ENCODE measurements around the gene AP1G2. TPM values are rescaled to one million over a fixed set of nuclear protein-coding genes. Genes with fewer than 3 reads are reported as not detected.

The AP1G2 gene
- polyA plus RNA-seq, 1 donor = 166 TPM

GRCh38 chr14:23546450-23547035 is 21.0 kb downstream of the AP1G2 start:
- DNase-seq = no peak
- Histone ChIP-seq H3K9me3 (ENCODE audit: control insufficient read depth, low read depth, low read length) (peaks cover 5% of the 10 kb centered on the region), H3K4me1 (ENCODE audit: control insufficient read depth, insufficient read depth, low read length) (peaks cover 17% of the 10 kb centered on the region), H3K27ac (ENCODE audit: low read length) (no peak overlapping the region), H3K36me3 (ENCODE audit: control insufficient read depth, insufficient read depth, low read length) (no peaks in the 10 kb centered on the region), H3K4me3 (ENCODE audit: low read length) (no peak overlapping the region), H3K27me3 (ENCODE audit: control insufficient read depth, insufficient read depth, low read length) (peaks cover 15% of the 10 kb centered on the region)
- WGBS (ENCODE audit: insufficient coverage, low lambda C conversion rate) = 100% methylated on average over 2 of the region's 10 CpGs

DNA sequence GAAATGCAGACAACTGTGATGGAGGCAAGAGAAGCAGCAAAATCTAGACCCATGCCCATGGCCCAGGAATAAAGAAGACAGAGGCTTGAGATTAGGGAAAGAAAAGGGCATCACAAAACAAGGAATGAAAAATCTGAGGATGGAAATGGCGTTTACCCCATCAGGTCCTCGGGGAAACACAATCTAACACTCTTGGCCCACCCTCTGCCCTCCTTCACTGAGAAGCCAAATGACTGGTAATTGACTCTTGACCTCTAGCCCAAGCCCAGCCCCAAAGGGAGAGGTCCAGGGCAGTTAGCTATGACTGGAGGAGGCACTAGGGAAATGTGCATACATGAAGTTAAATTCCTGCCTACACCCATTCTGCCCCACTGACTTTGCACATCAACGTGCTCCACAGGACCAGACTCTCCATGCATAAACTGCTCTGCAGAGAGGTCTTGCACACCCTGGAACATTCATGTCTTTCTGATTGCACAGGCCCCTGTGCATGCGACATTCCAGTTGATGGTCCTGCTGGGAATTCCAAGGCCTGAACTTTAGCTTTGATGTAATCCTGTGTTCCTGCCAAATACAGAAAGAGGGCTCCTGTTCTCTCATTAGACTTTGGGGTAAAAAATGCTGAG is 21.7 kb downstream of the AP1G2 start:
- 100% methylated on average over 1 of the region's 4 CpGs for WGBS (ENCODE audit: insufficient coverage, low lambda C conversion rate)
- Histone ChIP-seq H3K27ac (ENCODE audit: low read length) (no peak overlapping the region), H3K36me3 (ENCODE audit: control insufficient read depth, insufficient read depth, low read length) (no peaks in the 10 kb centered on the region)

DNA sequence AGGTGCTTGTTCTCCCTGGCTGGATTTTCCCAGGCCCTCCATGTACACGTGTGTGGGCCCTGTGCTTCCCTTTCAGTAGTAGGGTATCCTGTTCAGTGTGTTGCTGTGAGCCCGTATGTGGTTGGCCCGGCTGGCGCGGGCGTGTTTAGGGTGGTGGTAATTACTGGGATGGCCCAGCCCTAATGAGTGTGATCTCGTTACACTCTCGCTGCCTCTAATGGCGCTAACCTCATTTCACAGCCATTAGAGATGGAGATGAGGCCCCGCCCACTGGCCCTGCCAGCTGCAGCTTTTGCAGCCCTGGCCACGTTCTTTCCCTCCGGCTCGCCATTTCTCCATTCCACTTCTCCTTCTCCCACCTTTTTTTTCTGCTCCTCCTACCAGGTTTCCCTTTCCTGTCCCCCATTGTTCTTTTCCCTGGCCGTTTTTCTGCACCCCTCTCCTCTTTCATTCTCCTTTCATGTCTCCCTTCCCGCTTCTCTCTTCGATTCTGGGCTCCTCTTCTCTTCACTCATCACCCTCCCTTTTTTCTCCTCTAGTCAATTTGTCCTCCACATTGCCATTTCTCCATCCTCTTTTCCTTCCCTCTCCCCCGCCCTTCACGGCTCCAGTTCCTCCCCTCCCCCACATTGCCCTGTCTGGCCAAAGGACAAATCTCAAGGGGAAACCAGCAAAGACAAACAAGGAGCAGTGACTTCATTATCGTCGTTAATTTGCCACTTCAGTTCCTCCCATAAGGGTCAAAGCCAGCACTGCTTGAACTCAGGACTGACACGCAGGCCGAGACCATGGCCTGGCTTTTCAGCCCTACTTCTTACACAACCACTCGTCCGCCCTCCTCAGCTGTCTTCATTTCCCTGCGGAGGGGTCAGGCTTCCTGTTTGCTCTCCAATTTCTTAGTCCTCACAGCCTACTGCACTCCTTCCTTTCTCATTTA is 22.8 kb downstream of the AP1G2 start:
- Histone ChIP-seq H3K27me3 (ENCODE audit: control insufficient read depth, insufficient read depth, low read length) (peaks cover 4% of the 10 kb centered on the region), H3K36me3 (ENCODE audit: control insufficient read depth, insufficient read depth, low read length) (no peaks in the 10 kb centered on the region), H3K27ac (ENCODE audit: low read length) (peak overlapping the region; percentile 23), H3K4me3 (ENCODE audit: low read length) (no peak overlapping the region), H3K4me1 (ENCODE audit: control insufficient read depth, insufficient read depth, low read length) (peaks cover 10% of the 10 kb centered on the region), H3K9me3 (ENCODE audit: control insufficient read depth, low read depth, low read length) (no peaks in the 10 kb centered on the region)
- DNase-seq = peak in 1 of 2 donors; percentile 49
- 43% methylated on average over 3 of the region's 25 CpGs for WGBS (ENCODE audit: insufficient coverage, low lambda C conversion rate)

More for the DNA sequence above, 21.7 kb downstream of the AP1G2 start:
- Histone ChIP-seq H3K27me3 (ENCODE audit: control insufficient read depth, insufficient read depth, low read length) (peaks cover 15% of the 10 kb centered on the region), H3K9me3 (ENCODE audit: control insufficient read depth, low read depth, low read length) (peaks cover 2% of the 10 kb centered on the region), H3K4me3 (ENCODE audit: low read length) (no peak overlapping the region), H3K4me1 (ENCODE audit: control insufficient read depth, insufficient read depth, low read length) (peaks cover 17% of the 10 kb centered on the region)
- DNase-seq = no peak

- no peaks in the 10 kb centered on the region for H3K27me3 ChIP-seq (ENCODE audit: control insufficient read depth, insufficient read depth, low read length)
- WGBS (ENCODE audit: insufficient coverage, low lambda C conversion rate) = no CpG with 5 or more reads among the region's 5 CpGs
These were observed 24.2 kb downstream of the AP1G2 start for GRCh38 chr14:23543403-23543802.

DNA sequence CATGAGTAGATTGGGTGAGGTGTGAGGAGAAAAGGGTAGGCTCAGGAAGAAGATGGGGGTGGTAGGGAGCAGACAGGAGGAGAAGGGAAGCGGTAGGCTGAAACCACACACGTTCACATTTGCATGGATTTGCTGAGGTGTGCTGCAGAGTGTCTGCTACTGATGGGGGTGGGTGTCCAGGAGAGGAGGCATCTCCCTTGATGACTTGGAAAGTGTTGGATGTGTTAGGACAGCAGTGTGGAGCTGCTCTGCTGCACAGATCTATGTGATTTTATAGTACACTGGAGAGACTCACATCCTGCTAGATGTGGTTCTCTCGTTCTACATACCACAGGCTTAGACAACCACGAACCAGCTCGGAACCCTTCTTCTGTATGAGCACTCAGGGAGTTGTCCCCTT is 25.3 kb downstream of the AP1G2 start:
- no peak overlapping the region for H3K27ac ChIP-seq (ENCODE audit: low read length)
- no peaks in the 10 kb centered on the region for H3K36me3 ChIP-seq (ENCODE audit: control insufficient read depth, insufficient read depth, low read length)
- no peak for DNase-seq
- H3K4me3 ChIP-seq (ENCODE audit: low read length) = no peak overlapping the region
- H3K4me1 ChIP-seq (ENCODE audit: control insufficient read depth, insufficient read depth, low read length) = peaks cover 10% of the 10 kb centered on the region
- WGBS (ENCODE audit: insufficient coverage, low lambda C conversion rate) = no CpG with 5 or more reads among the region's 5 CpGs
- no peaks in the 10 kb centered on the region for H3K9me3 ChIP-seq (ENCODE audit: control insufficient read depth, low read depth, low read length)
- H3K27me3 ChIP-seq (ENCODE audit: control insufficient read depth, insufficient read depth, low read length) = no peaks in the 10 kb centered on the region

More at GRCh38 chr14:23543403-23543802, 24.2 kb downstream of the AP1G2 start:
- Histone ChIP-seq H3K4me3 (ENCODE audit: low read length) (no peak overlapping the region), H3K27ac (ENCODE audit: low read length) (no peak overlapping the region), H3K4me1 (ENCODE audit: control insufficient read depth, insufficient read depth, low read length) (peaks cover 10% of the 10 kb centered on the region), H3K36me3 (ENCODE audit: control insufficient read depth, insufficient read depth, low read length) (no peaks in the 10 kb centered on the region), H3K9me3 (ENCODE audit: control insufficient read depth, low read depth, low read length) (no peaks in the 10 kb centered on the region)
- no peak for DNase-seq

DNA sequence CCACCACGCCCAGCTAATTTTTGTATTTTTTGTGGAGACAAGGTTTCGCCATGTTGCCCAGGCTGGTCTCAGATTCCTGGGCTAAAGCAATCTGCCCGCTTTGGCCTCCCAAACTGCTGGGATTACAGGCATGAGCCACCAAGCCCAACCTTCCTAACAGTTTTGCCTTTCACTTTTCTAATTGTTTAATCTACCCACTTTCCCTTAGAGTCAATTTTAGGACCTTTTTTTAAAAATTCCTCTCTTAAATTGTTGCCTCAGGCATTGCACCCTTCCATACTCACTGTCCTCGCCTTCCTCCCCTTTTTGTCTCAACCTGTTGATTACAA is 27.5 kb downstream of the AP1G2 start:
- H3K9me3 ChIP-seq (ENCODE audit: control insufficient read depth, low read depth, low read length) = no peaks in the 10 kb centered on the region
- no peak overlapping the region for H3K4me3 ChIP-seq (ENCODE audit: low read length)
- H3K27ac ChIP-seq (ENCODE audit: low read length) = no peak overlapping the region
- 100% methylated on average over 2 of the region's 4 CpGs for WGBS (ENCODE audit: insufficient coverage, low lambda C conversion rate)
- H3K36me3 ChIP-seq (ENCODE audit: control insufficient read depth, insufficient read depth, low read length) = no peaks in the 10 kb centered on the region
- no peak for DNase-seq
- peaks cover 9% of the 10 kb centered on the region for H3K4me1 ChIP-seq (ENCODE audit: control insufficient read depth, insufficient read depth, low read length)
- no peaks in the 10 kb centered on the region for H3K27me3 ChIP-seq (ENCODE audit: control insufficient read depth, insufficient read depth, low read length)

- WGBS (ENCODE audit: insufficient coverage, low lambda C conversion rate) = 40% methylated on average over 2 of the region's 10 CpGs
- H3K27ac ChIP-seq (ENCODE audit: low read length) = no peak overlapping the region
- DNase-seq = peak in 1 of 2 donors; percentile 22
- H3K27me3 ChIP-seq (ENCODE audit: control insufficient read depth, insufficient read depth, low read length) = no peaks in the 10 kb centered on the region
- no peak overlapping the region for H3K4me3 ChIP-seq (ENCODE audit: low read length)
- H3K9me3 ChIP-seq (ENCODE audit: control insufficient read depth, low read depth, low read length) = no peaks in the 10 kb centered on the region
- H3K4me1 ChIP-seq (ENCODE audit: control insufficient read depth, insufficient read depth, low read length) = peaks cover 3% of the 10 kb centered on the region
- H3K36me3 ChIP-seq (ENCODE audit: control insufficient read depth, insufficient read depth, low read length) = peaks cover under 1% of the 10 kb centered on the region
These were observed 28.1 kb downstream of the AP1G2 start for GRCh38 chr14:23539248-23540140.

GRCh38 chr14:23538785-23539184 is 28.8 kb downstream of the AP1G2 start:
- H3K27me3 ChIP-seq (ENCODE audit: control insufficient read depth, insufficient read depth, low read length) = no peaks in the 10 kb centered on the region
- H3K36me3 ChIP-seq (ENCODE audit: control insufficient read depth, insufficient read depth, low read length) = peaks cover 2% of the 10 kb centered on the region
- H3K4me1 ChIP-seq (ENCODE audit: control insufficient read depth, insufficient read depth, low read length) = no peaks in the 10 kb centered on the region
- no peak overlapping the region for H3K4me3 ChIP-seq (ENCODE audit: low read length)
- no peak for DNase-seq
- H3K27ac ChIP-seq (ENCODE audit: low read length) = no peak overlapping the region
- WGBS (ENCODE audit: insufficient coverage, low lambda C conversion rate) = no CpG with 5 or more reads among the region's 7 CpGs
- no peaks in the 10 kb centered on the region for H3K9me3 ChIP-seq (ENCODE audit: control insufficient read depth, low read depth, low read length)

- Histone ChIP-seq H3K36me3 (ENCODE audit: control insufficient read depth, insufficient read depth, low read length) (peaks cover 2% of the 10 kb centered on the region), H3K4me1 (ENCODE audit: control insufficient read depth, insufficient read depth, low read length) (no peaks in the 10 kb centered on the region), H3K27me3 (ENCODE audit: control insufficient read depth, insufficient read depth, low read length) (no peaks in the 10 kb centered on the region), H3K4me3 (ENCODE audit: low read length) (no peak overlapping the region), H3K9me3 (ENCODE audit: control insufficient read depth, low read depth, low read length) (no peaks in the 10 kb centered on the region), H3K27ac (ENCODE audit: low read length) (no peak overlapping the region)
- no peak for DNase-seq
- 60% methylated on average over 2 of the region's 10 CpGs for WGBS (ENCODE audit: insufficient coverage, low lambda C conversion rate)
These were observed 29.4 kb downstream of the AP1G2 start for GRCh38 chr14:23538050-23538718.

Measured in large intestine (tissue), 3 donors.